ENCODE data around the gene FAM3C. TPM values are rescaled to one million over a fixed set of nuclear protein-coding genes. Genes with fewer than 3 reads are reported as not detected.

The FAM3C gene
- polyA plus RNA-seq, 1 donor from 2014 or later = 61.8 TPM

DNA sequence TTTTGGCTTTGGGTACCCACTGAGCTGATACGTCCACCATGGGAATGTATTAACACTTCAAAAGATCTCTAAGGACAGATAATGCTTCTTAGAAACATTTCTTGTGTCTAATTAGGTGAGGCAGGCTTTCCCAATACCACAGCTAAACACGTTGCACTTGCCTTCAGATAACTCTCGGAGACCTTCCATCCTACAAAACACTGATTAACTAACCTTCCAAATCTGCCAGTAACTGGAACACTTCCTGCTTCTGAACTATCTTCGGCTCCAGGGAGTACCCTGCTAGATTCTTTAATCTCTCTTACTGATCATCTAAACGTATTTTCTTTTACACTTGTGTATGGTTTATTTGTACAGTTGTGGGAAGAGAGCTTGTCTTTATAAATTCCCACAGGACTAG lies 68.4 kb downstream of the FAM3C start:
- Histone ChIP-seq H3K27ac (ENCODE audit: low read length) (no peak overlapping the region), H3K27me3 (ENCODE audit: insufficient read depth, low read depth, low read length) (peaks cover 51% of the 10 kb centered on the region), H3K9me3 (ENCODE audit: low read length) (peaks cover 3% of the 10 kb centered on the region), H2AFZ (ENCODE audit: low read depth, low read length) (no peak overlapping the region), H3K9ac (ENCODE audit: low read length) (no peak overlapping the region), H3K4me2 (ENCODE audit: low read length) (no peak overlapping the region), H3K9me2 (ENCODE audit: insufficient read depth, low read length) (no peaks in the 10 kb centered on the region), H3F3A (ENCODE audit: insufficient read depth, low read length, poor library complexity, severe bottlenecking) (no peaks in the 10 kb centered on the region), H3K36me3 (ENCODE audit: insufficient read depth, low read length) (no peaks in the 10 kb centered on the region), H3K79me2 (replicated peaks; ENCODE audit: insufficient read depth, low read length) (no peaks in the 10 kb centered on the region), H4K20me1 (ENCODE audit: insufficient read depth) (no peaks in the 10 kb centered on the region), H3K4me3 (ENCODE audit: low read length) (no peak overlapping the region)
- TF ChIP-seq POLR2AphosphoS5 (IDR thresholded peaks at IDR 0.05) (no peak), SMC3 (conservative IDR thresholded peaks at IDR 0.05; ENCODE audit: poor library complexity) (no peak), RAD21 (conservative IDR thresholded peaks at IDR 0.05) (no peak), EP300 (conservative IDR thresholded peaks at IDR 0.05; ENCODE audit: poor library complexity, severe bottlenecking) (no peak), EZH2 (IDR thresholded peaks at IDR 0.05; ENCODE audit: borderline replicate concordance, insufficient read depth, low read length, poor library complexity, severe bottlenecking) (no peak), MXI1 (conservative IDR thresholded peaks at IDR 0.05; ENCODE audit: poor library complexity, severe bottlenecking) (no peak), TAF1 (IDR thresholded peaks at IDR 0.05; ENCODE audit: low read depth) (no peak)
- TF ChIP-seq, protein P1, sequence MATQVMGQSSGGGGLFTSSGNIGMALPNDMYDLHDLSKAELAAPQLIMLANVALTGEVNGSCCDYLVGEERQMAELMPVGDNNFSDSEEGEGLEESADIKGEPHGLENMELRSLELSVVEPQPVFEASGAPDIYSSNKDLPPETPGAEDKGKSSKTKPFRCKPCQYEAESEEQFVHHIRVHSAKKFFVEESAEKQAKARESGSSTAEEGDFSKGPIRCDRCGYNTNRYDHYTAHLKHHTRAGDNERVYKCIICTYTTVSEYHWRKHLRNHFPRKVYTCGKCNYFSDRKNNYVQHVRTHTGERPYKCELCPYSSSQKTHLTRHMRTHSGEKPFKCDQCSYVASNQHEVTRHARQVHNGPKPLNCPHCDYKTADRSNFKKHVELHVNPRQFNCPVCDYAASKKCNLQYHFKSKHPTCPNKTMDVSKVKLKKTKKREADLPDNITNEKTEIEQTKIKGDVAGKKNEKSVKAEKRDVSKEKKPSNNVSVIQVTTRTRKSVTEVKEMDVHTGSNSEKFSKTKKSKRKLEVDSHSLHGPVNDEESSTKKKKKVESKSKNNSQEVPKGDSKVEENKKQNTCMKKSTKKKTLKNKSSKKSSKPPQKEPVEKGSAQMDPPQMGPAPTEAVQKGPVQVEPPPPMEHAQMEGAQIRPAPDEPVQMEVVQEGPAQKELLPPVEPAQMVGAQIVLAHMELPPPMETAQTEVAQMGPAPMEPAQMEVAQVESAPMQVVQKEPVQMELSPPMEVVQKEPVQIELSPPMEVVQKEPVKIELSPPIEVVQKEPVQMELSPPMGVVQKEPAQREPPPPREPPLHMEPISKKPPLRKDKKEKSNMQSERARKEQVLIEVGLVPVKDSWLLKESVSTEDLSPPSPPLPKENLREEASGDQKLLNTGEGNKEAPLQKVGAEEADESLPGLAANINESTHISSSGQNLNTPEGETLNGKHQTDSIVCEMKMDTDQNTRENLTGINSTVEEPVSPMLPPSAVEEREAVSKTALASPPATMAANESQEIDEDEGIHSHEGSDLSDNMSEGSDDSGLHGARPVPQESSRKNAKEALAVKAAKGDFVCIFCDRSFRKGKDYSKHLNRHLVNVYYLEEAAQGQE (IDR thresholded peaks at IDR 0.05; ENCODE audit: borderline replicate concordance) = no peak
- TF ChIP-seq, protein P2, sequence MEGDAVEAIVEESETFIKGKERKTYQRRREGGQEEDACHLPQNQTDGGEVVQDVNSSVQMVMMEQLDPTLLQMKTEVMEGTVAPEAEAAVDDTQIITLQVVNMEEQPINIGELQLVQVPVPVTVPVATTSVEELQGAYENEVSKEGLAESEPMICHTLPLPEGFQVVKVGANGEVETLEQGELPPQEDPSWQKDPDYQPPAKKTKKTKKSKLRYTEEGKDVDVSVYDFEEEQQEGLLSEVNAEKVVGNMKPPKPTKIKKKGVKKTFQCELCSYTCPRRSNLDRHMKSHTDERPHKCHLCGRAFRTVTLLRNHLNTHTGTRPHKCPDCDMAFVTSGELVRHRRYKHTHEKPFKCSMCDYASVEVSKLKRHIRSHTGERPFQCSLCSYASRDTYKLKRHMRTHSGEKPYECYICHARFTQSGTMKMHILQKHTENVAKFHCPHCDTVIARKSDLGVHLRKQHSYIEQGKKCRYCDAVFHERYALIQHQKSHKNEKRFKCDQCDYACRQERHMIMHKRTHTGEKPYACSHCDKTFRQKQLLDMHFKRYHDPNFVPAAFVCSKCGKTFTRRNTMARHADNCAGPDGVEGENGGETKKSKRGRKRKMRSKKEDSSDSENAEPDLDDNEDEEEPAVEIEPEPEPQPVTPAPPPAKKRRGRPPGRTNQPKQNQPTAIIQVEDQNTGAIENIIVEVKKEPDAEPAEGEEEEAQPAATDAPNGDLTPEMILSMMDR (IDR thresholded peaks at IDR 0.05; ENCODE audit: poor library complexity, severe bottlenecking) = no peak

DNA sequence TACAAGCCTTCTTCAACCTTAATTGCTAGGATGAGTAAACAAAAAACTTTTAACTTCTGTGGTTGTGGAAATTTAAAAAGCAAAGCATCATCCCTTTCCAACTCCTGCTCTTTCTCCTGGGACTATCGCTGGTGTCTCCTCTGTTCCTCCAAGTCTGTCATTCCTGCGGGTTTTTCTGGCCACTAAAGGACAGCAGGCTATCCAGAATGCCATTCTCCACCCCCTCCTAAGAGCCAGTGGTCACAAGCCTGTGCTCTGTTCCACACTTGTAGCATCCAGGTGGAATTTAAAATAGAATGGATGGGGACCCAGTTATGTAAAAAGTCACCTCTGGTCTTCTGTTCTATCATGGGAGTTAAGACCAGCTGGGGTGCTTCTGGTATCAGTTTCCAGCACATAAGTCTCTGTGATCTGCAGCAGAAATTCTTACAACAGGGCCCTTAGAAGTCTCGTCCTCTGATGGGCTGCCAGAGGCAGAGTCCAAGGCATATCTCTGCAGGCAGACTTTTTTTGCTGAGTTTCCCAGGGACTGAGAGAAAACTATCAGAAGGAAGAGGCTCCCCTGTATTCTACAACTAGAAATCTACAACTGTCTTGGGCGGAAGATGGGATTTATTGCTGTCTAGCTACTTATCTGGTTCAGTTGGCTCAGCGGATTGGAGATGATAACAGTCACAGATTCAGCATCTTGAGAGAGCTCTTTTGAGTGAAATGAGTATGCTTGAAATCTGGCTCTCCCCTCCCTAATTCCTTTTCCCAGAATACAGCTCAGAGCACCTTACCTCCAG lies 72.4 kb downstream of the FAM3C start:
- H3K79me2 ChIP-seq (replicated peaks; ENCODE audit: insufficient read depth, low read length) = no peaks in the 10 kb centered on the region
- TF ChIP-seq TAF1 (IDR thresholded peaks at IDR 0.05; ENCODE audit: low read depth) = no peak
- no peak for TF ChIP-seq SMC3 (conservative IDR thresholded peaks at IDR 0.05; ENCODE audit: poor library complexity)
- TF ChIP-seq, protein P1 (IDR thresholded peaks at IDR 0.05; ENCODE audit: borderline replicate concordance) = no peak
- TF ChIP-seq MXI1 (conservative IDR thresholded peaks at IDR 0.05; ENCODE audit: poor library complexity, severe bottlenecking) = no peak
- TF ChIP-seq EZH2 (IDR thresholded peaks at IDR 0.05; ENCODE audit: borderline replicate concordance, insufficient read depth, low read length, poor library complexity, severe bottlenecking) = no peak
- TF ChIP-seq EP300 (conservative IDR thresholded peaks at IDR 0.05; ENCODE audit: poor library complexity, severe bottlenecking) = no peak
- TF ChIP-seq, protein P2 (IDR thresholded peaks at IDR 0.05; ENCODE audit: poor library complexity, severe bottlenecking) = no peak
- TF ChIP-seq RAD21 (conservative IDR thresholded peaks at IDR 0.05) = no peak
- no peak for TF ChIP-seq POLR2AphosphoS5 (IDR thresholded peaks at IDR 0.05)
- H3K9me2 ChIP-seq (ENCODE audit: insufficient read depth, low read length) = no peaks in the 10 kb centered on the region
- H3K4me3 ChIP-seq (ENCODE audit: low read length) = no peak overlapping the region
- H3K36me3 ChIP-seq (ENCODE audit: insufficient read depth, low read length) = no peaks in the 10 kb centered on the region
- H3F3A ChIP-seq (ENCODE audit: insufficient read depth, low read length, poor library complexity, severe bottlenecking) = no peaks in the 10 kb centered on the region
- H3K27me3 ChIP-seq (ENCODE audit: insufficient read depth, low read depth, low read length) = peaks cover 11% of the 10 kb centered on the region
- no peak overlapping the region for H3K27ac ChIP-seq (ENCODE audit: low read length)
- no peak overlapping the region for H3K9ac ChIP-seq (ENCODE audit: low read length)
- H3K4me2 ChIP-seq (ENCODE audit: low read length) = no peak overlapping the region
- no peaks in the 10 kb centered on the region for H4K20me1 ChIP-seq (ENCODE audit: insufficient read depth)
- H3K9me3 ChIP-seq (ENCODE audit: low read length) = peaks cover 3% of the 10 kb centered on the region
- no peak overlapping the region for H2AFZ ChIP-seq (ENCODE audit: low read depth, low read length)
